ENCODE data around the gene SPIB.
"Not testable (repeated sequence)": the region's sequence is repeated elsewhere in the genome, so short reads cannot be mapped to it uniquely, and the experiment has no call there.

SPIB gene

DNA sequence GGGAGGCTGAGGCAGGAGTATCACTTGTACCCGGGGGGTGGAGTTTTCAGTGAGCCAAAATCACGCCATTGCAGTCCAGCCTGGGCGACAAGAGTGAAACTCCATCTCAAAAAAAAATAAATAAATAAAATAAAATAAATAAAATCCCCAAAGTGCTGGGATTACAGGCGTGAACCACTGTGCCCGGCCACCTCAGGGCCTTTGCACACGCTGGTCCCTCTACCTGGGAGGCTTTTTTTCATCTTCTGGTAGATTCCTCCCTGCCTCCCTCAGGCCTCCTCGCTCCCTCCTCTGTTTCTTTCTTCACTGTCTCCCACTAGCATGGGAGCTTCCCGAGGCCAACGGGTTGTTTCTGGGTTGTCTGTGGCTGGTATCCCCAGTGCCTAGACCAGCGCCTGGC is 29.0 kb downstream of the SPIB start:
- DNase-seq, result no peak

DNA sequence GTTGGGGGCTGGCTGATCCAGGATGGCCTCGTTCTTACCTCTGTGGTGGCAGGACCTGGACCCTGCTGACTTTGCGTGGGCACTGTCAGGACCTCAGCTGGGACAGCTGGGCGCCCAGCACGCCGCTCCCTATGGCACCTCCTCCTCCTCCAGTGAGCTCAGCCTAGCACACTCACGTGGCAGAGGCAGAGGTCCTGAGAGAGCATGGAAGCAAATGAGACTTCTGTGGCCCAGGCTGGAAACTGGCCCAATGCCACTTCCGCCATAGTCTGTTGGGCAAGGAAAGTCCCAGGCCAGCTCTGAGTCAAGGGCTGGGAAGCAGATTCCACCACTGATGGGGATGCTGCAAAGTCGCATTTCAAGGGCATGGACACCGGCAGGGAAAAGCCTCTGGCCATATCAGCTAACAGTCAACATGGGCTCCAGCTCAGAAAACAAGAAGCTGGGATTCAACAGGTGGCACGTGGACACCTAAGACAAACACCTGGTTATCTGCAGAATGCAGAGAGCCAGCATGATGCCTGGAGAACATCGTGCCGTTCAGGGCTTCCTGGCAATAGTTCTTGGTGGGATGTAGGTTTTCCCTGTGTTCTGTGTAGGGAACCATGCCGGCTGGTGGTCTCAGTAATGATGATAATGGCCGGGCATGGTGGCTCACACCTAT is 30.6 kb downstream of the SPIB start:
- no peak for DNase-seq

DNA sequence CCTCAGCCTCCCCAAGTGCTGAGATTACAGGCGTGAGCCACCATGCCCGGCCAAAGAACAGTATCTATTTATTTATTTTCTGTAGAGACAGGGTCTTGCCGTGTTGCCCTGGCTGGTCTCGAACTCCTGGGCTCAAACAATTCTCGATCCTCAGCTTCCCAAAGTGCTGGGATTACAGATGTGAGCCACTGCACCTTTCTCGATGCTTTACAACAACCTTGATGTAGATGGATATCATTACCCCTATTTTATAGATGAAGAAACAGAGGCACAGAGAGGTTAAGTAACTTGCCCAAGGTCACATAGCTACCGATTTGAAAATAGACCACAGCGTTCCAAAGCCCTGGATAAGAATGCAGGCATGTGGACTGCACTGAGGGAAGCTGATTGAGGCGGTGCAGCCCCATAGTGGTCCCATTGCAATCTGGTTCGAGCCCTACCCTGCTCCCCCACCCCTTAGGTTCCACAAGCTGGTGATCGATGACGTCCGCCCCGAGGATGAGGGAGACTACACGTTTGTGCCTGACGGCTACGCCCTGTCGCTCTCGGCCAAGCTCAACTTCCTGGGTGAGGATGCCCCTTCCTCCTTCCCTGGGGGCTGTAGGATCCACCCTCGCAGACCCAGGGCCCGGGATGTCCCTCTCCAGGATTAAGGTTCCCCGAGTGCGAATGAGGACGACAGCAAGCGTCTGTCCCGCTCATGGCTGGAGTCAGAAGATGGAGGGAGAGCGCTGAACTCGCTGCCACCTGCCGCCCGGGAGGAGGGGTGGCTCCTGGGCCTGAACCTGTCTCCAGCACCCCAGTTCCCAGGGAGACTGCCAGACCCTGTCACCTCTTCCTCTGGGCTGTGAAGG is 31.9 kb downstream of the SPIB start:
- DNase-seq, result no peak

DNA sequence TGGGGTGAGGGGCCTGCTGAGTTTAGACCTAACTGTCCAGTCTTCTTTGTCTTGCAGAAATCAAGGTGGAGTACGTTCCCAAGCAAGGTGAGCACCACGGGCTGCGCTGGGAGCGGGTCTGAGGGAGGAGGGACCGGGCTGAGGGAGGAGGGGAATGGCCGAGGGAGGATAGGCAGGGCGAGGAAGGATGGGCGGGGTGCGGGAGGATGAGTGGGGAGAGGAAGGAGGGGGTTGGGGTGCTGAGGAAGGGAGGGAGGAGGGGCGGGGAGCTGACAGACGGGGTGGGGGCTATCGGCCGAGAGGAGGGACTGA is 32.4 kb downstream of the SPIB start:
- DNase-seq, result no peak

DNA sequence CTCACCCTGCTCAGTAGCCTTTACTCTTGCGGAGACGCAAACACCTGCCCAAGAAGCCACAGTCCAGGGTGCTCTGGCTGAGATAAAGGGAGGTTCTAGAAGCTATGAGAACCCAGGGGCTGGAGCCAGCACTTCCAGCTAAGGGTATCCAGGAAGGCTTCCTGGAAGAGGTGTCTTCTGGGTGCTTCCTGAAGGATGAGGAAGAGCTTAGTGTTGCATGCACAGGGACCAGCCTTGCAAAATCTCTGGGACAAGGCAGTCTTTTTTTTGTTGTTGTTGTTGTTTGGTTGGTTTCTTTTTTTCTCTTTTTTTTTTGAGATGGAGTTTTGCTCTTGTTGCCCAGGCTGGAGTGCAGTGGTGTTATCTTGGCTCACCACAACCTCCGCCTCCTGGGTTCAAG is 34.5 kb downstream of the SPIB start:
- no peak for DNase-seq

DNA sequence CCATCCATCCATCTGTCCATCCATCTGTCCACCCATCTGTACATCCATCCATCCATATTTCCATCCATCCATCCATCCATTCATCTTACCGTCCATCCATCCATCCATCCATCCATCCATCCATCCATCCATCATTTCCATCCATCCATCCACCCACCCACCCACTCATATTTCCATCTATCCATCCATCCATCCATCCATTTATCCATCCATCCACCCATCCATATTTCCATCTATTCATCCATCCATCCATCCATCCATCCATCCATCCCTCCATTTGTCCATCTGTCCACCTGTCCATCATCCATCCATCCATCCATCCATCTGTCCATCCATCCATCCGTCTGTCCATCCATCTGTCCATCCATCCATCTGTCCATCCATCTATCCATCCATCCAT is 37.3 kb downstream of the SPIB start:
- DNase-seq, result no peak

DNA sequence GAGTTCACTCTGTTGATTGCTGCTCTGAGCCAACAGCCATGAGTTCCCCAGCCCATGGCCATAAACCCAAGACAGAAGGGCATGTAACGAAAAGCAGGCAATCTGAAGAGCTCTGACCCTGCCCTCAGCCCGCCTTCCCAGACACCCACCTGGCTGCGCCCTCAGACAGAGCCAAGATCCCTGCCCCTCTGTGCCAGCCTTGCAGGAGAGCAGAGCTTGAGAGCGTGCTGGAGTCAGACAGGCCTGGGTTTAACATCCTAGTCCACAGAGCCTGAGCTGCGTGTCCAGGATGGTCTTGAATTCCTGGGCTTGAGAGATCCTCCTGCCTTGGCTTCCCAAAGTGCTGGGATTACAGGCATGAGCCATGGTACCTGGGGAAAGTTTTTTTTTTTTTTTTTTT is 38.6 kb downstream of the SPIB start:
- DNase-seq, result no peak

DNA sequence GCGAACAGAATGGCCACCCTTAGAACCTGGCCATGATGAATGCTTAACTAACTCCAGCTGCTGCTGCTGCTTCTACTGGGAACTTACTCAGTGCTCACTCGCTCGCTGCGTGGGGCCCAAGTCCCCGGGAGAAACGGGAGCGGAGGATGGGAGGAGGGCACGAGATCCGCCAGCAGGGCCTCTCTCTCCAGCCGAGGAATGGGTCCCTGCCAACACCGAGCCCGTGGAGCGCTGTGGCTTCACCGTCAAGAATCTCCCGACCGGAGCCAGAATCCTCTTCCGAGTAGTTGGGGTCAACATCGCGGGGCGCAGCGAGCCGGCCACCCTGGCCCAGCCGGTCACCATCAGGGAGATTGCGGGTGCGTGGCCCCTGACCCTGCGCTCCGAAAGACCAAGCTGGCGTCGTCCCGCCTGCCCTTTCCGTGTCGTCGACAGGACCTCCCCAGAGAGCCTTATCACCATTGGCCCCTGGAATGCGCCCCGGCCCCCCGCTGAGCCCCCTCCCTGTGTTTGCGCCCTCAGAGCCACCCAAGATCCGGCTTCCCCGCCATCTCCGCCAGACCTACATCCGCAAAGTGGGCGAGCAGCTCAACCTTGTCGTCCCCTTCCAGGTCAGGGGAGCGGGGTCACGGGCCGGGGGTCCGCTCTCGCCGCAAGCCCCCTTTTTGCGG is 39.8 kb downstream of the SPIB start:
- no peak for DNase-seq

DNA sequence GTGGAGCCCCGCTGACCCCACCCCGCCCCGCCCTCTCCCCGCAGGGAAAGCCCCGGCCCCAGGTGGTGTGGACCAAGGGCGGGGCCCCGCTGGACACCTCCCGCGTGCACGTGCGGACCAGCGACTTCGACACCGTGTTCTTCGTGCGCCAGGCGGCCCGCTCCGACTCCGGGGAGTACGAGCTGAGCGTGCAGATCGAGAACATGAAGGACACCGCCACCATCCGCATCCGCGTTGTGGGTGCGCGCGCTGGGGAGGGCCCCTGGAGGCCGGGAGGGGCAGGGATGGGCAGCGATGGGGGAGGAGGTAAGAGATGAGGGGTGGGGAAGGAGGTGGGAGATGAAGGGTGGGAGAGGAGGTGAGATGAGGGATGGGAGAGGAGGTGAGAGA is 40.3 kb downstream of the SPIB start:
- DNase-seq, result no peak

DNA sequence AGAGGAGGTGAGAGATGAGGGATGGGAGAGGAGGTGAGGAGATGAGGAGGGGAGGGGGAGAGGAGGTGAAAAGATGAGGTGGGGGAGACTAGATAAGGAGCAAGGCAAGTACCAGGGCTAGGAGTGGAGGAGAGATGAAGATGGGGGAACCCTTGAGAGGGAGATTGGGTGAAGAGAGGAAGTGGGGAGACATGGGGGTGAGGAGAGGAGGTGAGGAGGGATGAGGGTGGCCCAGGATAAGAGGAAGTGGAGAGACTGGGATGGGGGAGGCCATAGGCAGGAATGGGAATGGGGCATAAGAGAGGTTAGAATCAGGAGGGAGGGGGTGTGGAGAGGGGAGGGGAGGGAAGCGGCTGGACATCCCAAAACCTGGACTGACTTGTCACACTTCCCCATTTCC is 40.9 kb downstream of the SPIB start:
- DNase-seq, result no peak

DNA sequence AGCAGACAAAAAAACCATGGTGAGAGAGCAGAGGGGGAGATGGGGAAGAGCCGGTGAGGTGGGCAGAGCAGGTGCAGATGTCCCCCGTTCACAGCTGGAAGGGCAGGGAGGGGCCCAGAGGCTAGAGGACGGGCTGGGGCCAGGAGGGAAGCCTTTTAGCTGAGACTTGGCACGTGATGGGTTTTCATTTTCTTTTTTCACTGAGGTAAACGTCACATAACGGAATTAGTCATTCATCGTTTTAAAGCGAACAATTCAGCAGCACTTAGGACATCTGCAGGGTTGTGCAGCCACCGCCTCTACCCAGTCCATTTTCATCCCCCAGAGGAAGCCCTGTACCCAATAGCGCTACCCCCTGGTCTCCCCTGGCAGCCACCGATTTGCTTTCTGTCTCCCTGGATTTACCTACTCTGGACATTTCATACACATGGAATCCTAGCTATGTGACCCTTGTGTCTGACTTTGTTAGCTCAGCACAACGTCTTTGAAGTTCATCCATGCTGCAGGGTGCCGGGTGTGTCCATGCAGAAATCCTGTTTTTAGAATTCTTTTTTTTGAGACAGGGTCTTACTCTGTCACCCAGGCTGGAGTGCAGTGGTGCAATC is 41.5 kb downstream of the SPIB start:
- no peak for DNase-seq

DNA sequence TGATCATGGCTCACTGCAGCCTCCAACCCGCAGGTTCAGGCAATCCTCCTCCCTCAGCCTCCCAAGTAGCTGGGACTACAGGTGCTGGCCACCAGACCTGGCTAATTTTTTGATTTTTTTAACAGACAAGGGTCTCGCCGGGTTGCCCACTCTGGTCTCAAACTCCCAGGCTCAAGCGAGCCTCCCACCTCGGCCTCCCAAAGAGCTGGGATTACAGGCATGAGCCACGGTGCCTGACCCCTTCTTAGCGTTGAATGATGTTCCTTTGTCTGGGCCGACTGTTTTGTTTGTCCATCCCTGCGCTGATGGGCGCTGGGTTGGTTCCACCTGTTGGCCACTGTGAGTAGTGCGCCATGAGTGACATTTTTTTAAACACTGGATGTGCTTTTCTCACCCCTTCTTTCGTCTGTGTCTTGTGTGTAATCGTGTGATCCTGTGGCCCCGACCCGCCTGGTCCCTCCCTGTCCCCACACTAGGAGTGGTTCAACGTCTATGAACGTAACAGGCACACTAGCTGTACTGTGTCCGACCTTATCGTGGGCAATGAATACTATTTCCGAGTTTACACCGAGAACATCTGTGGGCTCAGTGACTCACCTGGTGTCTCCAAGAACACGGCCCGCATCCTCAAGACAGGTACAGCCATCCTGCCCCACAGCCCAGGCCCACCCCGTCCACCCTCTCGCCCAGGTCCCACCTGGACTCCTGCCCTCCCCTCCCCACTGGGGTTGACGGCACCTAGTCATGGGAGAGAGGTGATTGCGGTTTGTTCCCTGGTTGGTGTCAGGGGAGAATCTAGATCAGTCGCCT is 42.5 kb downstream of the SPIB start:
- peak; percentile 33 for DNase-seq

DNA sequence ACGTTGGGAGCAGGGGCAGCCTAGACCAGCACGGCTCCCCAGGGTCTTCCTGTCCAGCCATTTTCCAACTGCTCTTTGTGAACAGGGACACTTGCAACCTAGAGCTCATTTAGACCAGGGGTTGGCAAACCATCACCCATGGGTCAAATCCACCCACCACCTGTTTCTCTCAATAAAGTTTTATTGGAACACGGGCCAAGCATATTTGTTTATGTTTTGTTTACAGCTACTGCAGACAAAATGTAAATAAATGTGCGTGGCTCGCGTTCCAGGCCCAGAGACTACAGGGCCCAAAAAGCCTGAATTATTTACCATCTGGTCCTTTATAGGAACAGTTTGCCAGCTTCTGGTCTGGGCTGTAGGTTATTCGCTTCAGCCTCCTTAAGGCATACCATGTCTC is 44.2 kb downstream of the SPIB start:
- no peak for DNase-seq

DNA sequence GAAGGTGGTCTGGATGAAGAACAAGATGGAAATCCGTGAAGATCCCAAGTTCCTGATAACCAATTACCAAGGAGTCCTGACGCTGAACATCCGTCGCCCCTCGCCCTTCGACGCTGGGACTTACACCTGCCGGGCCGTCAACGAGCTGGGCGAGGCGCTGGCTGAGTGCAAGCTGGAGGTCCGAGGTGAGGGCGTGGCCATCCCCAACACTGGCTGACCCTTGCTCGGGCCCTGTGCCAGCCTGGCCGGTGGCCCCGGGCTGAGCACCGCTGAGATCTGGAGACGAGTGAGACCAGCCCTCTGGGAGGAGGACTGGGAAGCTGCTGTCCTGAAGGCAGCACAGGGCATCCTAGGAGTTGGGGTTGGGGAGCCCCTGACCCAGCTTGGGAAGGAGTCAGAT is 45.6 kb downstream of the SPIB start:
- no peak for DNase-seq

DNA sequence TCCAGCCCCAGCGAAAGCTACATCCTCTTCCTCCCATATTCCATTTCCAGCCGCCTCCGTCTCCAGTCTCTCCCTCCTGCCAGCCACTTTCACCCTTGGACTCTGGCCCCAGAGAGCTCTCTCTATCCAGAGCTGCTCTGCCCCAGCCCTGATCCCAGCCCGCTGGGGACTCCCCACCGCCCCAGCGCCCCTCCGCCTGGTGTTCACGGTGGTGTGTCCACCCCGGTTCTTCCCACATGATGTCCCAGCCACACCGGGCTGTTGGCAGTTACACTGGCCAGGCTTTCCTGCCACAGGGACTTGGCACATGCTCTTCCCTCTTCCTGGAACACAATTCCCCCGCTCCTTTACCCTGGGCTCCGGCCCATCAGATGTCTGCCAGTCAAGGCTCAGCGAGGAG is 46.3 kb downstream of the SPIB start:
- DNase-seq, result no peak

DNA sequence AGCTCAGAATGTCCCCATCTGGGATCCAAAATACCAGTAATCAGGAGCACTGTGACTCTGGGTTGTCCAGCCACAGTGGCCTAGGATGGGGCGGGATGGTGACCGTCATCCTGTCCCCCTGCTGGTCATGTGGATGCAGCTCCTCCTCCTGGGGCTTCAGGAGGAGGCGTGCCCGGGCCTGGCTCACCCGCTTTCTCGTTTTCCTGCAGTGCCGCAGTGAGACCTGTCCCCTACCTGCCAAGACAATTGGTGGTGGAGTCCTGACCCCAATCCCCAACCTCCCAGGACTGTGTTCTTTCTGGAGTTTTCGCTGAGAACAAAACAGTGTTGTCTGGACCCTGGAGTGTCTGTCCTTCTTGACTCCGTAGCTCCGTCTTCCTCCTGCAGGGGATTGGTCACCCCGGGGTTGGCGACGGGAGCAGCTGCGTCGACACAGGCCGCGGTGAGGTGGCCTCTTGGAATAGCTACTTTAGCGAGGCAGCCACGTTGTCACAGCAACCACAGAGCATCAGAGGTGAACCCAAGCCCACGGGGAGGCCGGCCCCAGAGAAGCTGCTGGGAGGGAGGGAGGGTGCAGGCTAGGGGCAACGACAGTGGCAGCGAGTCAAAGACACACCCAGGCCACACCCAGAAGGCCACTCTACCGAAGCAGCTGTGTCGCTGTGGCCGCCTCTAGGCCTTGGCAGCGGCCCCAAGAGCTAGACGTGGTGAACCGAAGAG is 47.4 kb downstream of the SPIB start:
- peak; percentile 77 for DNase-seq

DNA sequence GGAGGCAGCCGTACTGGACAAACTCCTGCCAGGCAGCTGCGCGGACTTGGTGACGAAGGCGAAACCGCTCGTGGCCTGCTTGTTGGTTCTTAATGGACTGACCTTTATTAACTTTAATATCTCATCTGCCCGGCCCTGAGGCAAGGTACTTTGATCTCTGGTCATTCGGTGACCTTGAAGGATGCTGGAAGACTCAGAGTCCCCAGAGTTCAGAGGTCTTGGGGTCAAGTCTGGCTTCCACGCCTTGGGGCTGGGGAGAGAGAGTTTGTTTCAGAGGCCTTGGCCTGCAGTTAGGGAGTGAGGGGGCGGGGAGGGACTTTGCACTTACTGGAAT is 47.9 kb downstream of the SPIB start:
- DNase-seq, result no peak

DNA sequence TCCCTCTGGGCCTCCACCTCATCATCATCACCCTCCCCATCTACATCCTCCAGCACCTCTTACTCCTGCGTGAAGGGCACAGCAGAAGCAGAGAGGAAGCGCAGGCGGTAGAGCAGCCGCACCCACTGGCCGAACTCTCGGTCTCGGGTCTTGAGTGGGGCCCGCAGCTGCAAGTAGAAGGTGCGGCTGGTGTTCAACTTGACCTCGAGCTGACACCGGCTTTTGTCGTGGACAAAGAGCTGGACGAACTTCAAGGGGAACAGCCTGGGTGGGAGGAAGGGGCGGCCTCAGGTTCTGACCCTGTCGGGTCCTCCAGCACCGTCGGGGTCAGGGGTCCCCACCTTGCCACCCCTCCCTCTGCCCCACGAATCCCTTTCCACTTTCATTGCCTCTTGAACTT is 48.8 kb downstream of the SPIB start:
- DNase-seq, result no peak

DNA sequence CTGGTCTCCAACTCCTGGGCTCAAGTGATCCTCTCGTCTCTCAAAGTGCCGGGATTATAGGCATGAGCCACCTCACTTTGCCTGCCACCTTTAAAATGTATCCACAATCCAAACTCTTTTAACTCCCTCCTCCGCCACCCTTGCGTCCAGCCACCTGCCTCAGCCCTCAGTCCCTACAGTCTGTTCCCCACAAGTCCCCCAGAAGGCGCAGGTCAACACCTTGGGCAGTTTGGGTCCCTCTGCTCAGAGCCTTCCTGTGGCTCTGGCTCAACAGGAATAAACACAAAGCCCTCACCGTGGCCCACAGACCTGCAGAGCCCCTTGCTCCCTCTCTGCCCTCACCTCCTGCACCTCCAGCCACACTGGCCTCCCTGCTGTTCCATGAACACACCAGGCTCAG is 50.1 kb downstream of the SPIB start:
- DNase-seq, result no peak

DNA sequence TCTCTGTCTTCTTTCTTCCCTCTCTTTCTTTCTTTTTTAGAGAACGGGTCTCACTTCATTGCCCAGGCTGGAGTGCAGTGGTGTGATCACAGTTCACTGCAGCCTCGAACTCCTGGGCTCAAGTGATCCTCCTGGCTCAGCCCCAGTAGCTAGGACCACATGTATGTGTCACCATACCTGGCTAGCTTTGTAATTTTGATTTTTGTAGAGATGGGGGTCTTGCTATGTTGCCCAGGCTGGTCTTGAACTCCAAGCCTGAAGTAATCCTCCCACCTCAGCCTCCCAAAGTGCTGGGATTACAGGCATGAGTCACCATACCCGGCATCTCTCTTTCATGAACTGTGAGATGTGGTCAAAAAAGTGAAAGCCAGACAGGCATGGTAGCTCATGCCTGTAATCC is 54.6 kb downstream of the SPIB start:
- not testable (repeated sequence) for DNase-seq

DNA sequence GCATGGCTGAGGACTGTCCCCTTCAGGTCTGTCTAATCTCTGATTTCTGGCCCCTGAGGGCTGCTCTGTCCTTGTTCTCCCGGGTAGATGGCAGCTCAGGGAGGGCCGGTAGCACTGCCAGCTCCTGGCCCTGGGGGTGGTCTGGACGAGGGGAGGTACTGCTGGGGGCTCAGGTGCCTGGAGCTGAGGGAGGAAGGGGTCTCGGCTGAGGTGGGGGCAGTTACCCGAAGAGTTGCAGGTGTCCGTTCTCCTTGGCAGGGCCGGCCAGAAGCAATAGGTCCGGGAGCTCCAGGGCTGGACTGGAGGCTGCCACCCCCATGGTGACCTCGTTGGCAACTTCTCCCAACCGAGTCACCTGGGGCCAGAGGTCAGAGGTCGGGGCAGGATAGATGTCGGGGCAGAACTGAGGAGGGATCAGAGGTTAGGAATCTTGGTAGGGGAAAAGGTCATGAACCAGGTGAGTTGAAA is 56.4 kb downstream of the SPIB start:
- DNase-seq, result no peak

DNA sequence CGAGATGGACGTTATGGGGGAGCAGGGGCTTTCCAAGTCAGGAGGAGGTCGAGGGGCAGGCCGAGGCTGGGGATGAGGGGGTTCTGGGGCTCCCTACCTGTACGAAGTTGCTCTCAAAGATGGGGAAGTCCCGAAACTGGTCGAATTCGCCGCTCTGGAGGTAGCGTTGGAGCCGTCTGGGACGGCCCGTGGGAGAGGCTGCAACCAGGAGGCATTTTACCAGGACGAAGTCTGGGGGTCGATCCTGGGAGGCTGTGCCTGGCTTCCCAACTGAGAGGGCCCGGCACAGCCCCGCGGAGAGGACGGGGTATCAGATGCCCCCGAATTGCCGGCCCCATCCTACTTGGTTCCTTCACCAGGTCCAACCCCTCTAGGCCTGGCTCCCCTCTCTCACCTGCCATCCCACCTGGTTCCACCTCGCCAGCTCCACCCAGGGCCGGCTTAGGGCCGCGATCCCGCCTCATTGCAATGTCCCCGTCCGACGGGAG is 57.0 kb downstream of the SPIB start:
- DNase-seq, result no peak

Data from NCI-H2029 (cell line).